Measurements from ENCODE around the gene VTI1B.

DNA sequence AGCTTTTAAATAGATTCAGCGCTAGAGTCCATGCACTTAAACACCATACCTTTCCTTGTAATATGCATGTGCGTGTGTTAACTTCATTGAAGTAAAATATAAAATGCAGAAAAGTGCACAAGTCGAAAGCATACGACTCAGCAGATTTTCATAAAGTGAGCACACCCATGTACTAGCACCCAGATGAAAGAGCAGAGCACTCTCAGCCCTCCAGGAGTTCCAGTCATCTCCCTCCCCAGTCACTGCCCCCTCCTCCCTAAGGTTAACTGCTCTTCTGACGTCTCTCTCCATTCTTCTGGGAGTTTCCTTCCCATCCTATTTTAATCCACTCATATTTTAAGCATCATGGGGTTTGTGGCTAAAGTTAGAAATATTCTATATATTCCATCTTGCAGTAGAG is 47.4 kb upstream of the VTI1B start:
- no peak for TF ChIP-seq POLR2A (IDR thresholded peaks at IDR 0.05; ENCODE audit: low read depth, low read length)
- TF ChIP-seq, protein P1, sequence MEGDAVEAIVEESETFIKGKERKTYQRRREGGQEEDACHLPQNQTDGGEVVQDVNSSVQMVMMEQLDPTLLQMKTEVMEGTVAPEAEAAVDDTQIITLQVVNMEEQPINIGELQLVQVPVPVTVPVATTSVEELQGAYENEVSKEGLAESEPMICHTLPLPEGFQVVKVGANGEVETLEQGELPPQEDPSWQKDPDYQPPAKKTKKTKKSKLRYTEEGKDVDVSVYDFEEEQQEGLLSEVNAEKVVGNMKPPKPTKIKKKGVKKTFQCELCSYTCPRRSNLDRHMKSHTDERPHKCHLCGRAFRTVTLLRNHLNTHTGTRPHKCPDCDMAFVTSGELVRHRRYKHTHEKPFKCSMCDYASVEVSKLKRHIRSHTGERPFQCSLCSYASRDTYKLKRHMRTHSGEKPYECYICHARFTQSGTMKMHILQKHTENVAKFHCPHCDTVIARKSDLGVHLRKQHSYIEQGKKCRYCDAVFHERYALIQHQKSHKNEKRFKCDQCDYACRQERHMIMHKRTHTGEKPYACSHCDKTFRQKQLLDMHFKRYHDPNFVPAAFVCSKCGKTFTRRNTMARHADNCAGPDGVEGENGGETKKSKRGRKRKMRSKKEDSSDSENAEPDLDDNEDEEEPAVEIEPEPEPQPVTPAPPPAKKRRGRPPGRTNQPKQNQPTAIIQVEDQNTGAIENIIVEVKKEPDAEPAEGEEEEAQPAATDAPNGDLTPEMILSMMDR (conservative IDR thresholded peaks at IDR 0.05; ENCODE audit: low read depth, low read length) = no peak
- no peak for TF ChIP-seq MAZ (IDR thresholded peaks at IDR 0.05; ENCODE audit: borderline replicate concordance, low read depth, low read length)

Measured in IMR-90 (cell line).